ENCODE results near the gene TBX19.
A peak's percentile ranks its signal among the peaks of the same experiment; 100 is the strongest.
"Not testable (repeated sequence)": the region's sequence is repeated elsewhere in the genome, so short reads cannot be mapped to it uniquely, and the experiment has no call there.

The TBX19 gene

DNA sequence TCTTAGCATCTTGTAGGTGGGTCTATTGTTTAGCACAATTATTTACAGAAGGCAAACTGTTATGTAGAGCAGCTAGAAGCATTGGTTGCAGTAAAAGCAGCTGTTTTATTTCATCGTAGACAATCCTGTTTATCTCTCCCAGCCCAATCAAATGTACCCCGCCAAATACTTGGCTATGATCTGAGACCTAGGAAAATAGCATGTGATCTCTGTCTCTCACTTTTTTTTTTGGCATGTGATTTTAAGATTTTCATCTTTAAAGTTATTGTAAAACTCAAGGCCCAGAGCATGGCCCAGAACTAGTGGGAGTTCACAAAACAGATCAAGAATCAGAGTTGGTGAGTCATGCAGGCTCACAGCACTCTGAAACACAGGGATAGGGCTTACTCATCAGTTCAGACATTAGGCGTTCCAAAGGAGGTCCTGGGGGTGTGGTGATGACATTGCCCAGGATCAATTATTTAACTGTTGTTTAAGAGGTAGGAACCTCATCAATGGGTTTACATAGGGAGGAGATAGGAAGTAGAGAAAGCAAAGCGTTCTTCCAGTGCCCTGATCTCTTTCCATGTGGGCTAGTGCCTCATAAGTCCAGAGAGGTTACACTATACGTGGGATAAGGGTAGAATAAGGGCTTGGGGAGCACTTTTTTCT is 40.2 kb downstream of the TBX19 start:
- no peak for DNase-seq

DNA sequence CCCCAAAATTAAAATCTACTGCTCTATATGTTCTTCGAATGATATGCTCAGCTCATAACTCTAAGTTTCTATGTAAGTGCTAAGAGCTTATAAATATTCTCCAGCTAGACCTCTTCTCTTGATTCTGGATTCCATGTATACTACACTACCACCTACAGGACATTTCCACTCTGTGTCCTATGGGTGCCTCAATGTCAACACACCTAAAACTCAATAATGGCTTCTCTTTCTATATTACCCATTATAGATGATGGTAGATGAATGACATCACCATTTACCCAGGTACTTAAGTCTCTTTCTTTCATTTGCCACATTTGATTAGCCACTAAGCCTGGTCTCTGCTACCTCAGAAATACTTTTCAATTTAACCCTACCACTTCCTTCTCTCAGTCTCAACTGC is 41.3 kb downstream of the TBX19 start:
- no peak for DNase-seq

DNA sequence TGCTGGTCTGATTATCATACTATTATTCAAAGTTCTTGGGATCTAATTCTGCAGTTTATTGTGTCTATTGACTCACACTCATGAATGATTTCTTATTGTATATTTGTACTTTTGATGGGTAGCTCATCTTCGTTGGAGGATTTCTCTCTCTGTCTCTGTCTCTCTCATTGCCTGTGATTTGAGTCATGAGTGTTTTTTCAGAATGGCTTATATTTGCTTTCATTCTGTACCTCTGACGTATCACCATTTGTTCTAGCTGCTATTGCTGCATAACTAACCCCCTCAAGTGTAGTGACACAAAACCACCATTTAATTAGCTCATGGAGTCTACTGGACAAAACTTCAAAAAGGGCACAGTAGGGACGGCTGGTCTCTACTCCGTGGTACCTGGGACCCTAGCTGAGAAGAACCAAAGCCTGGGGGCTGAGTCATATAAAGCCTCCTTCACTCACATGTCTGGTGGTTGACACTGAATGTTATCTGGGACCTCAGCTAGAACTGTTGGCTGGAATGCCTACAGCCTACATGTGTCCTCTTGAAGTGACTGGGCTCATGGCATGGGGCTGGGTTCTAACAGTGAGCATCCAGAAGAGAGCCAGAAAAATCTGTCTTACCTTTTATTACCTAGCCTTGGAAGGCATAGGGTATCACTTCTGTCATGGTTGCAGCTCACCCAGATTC is 44.2 kb downstream of the TBX19 start:
- DNase-seq: no peak

DNA sequence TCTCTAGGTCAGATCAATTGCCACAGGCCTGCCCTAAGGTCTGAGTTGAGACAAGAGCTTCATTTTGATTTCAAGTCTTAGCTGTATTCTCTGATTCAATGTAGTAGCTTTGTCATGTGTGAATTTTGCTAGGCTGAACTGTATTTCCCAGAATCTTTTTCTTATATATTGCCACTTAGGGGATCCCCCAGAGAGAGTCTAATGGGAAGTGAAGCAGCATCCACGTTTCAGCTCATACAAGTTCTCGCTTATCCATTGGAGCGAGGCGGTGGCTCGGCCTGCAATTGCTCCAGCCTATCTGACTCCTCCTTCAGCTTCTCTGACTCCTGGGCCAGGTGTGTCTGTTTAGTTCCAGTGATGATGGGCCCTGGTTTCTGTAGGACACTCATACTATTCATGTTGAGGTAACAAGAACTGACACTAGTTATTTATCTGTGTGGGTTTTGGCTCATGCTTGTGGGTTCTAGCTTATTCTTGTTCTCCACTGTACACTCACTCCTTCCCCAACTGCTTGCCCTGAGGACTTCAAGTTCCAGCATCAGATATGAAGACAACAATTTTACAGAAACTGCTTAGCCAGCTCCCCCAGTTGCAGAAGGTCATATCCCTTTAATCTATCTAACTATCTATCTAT is 48.2 kb downstream of the TBX19 start:
- no peak for DNase-seq

DNA sequence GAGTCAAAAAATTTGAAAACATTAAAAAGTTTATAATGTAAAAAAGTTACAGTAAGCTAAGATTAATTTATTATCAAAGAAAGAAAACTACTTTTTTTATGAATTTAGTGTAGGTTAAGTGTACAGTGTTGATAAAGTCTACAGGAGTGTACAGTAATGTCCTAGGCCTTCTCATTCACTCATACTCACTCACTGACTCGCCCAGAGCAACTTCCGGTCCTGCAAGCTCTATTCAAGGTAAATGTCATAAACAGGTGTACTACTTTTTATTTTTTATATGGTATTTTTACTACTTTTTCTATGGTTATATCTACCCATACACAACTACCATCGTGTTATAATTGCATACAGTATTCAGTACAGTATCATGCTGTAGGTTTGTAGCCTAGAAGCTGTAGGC is 49.6 kb downstream of the TBX19 start:
- DNase-seq: no peak

DNA sequence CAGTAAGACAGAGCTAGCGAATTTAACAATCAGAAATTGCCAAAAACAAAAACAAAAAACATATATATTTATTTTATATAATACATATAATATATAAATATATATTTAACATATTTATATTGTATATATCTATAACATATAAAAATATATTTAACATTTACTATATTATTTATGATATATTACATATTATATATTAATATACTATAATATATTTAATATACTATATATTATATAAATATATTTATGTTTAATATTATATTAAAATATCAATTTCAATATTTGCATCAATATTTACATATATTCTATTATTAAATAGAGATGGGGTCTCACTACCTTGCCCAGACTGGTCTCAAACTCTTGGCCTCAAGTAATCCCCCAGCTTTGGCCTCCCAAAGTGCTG is 50.9 kb downstream of the TBX19 start:
- DNase-seq: no peak

DNA sequence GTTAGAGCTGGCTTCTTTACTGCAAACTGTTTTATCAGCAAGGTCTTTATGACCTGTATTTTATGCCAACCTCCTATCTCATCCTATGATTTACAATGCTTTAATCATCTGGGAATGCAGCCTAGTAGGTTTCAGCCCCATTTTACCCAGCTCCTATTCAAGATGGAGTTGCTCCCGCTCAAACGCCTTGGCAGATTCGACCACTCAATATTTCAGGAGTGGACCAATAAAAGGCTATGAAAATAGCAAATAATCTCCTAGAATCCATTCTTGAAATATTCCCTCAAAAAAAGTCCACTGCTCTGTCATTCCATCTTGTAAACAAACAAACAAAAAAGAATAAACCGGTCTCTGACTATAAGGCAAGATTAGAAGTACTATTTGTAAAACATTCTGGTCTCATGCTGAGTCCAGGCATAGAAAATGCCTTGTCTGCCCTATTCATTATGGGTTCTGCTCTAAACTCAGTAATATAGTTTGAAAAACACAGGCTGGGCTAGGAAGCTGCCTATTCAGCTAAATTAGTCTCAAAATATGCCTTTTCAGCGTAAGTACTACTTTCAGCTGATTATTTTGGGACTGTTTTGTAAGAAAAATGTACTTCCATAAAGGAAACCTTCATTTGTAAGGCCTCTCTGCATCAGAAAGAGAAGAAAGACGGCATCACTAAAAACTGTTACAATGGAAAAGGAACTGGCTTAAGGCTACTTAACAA is 53.0 kb downstream of the TBX19 start:
- no peak for DNase-seq

DNA sequence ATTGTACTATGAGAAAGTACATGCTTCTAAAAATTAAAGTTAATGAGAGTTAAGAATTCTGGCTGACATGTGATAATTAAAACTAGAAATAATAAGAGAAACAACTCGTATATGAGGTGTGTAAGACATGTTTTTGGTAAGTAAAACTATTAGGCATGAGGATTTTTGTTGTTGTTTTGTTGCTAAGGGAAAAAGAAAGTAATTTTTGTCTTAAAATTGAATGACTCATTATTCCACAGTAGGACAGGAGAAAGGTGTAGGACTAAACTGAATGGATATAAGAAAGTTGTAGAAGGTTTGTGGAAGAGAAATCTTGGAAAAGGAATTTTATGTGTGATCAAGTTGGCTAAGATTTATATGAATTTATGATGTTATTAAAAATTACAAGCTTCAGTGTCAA is 54.8 kb downstream of the TBX19 start:
- no peak for DNase-seq

DNA sequence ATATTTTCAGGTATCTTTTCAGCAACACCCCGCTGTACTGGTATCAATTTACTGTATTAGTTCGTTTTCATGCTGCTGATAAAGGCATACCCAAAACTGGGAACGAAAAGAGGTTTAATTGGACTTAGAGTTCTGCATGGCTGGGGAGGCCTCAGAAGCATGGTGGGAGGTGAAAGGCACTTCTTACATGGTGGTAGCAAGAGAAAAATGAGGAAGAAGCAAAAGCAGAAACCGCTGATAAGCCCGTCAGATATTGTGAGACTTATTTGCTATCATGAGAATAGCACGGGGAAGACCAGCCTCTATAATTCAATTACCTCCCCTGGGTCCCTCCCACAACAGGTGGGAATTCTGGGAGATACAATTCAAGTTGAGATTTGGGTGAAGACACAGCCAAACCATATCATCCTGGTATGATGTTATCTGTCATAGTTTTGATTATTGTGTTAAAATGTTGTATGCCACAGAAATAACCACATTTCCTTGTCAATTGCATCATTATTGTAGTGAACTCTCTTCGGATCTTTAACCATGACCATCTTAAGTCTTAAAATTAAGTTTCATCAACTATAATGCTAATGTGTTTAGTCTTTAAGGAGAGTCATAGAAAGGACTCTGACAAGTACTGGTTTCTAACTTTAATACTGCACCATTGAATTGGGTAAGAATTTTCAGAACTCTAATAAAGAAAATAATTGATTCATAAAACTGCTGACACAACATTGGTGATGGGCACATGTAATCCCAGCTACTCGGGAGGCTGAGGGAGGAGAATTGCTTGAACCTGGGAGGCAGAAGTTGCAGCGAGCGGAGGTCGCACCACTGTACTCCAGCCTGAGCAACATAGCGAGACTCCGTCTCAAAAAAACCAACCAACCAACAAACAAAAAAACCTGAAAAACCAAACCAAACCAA is 58.2 kb downstream of the TBX19 start:
- DNase-seq: no peak

DNA sequence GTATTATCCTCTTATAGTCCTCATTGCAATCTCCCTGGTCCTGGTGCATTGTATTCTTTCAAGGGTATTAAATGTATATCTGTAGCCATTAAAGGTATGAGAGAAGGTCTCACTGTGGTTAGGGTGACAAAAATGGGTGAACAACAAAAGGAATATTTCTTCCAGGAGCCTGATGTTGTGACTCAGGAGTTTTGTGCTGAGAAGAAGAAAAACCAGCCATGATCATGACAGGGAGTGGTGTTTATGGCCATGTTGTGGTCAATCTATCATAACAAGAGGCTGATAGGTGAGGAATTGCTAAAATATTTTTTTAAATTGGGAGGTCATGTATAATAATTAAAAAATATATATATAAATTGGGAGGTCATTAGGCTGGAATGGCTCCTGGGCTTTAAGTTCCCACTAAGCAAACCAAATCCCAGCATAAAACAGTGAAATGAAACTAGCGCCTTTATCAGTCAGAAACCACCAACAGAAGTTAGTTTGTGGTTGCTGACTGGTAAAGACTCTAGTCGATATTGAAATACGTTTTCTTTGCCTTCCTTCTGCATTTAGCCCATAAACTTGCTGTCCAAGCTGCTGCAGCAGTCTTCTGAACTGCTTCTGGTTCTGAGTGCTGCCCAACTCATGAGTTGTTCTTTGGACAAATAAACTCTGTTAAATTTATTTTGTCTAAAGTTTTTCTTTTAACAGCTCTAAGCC is 60.3 kb downstream of the TBX19 start:
- no peak for DNase-seq

DNA sequence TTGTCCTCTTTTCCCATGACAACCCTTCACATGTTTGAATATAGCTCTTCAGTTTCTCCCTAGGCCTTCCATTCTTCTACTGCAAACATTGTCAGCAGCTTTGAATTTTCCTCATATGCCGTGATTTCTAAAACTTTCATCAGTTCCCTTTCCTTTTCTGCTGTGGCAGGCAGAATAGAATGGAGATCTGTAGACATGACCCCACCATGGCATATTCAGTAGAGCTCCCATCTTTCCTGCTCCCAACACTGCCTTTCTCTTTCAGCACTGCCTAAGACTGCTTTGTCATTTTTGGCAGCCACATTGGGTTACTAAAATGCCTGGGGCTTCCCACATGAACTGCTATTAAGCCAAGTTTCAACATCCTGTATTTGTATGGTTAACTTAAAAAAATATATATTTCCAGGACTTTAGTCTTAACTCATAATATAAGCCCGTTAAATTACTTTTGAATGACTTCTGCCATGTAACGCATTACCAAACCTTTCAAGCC is 60.9 kb downstream of the TBX19 start:
- DNase-seq: no peak

DNA sequence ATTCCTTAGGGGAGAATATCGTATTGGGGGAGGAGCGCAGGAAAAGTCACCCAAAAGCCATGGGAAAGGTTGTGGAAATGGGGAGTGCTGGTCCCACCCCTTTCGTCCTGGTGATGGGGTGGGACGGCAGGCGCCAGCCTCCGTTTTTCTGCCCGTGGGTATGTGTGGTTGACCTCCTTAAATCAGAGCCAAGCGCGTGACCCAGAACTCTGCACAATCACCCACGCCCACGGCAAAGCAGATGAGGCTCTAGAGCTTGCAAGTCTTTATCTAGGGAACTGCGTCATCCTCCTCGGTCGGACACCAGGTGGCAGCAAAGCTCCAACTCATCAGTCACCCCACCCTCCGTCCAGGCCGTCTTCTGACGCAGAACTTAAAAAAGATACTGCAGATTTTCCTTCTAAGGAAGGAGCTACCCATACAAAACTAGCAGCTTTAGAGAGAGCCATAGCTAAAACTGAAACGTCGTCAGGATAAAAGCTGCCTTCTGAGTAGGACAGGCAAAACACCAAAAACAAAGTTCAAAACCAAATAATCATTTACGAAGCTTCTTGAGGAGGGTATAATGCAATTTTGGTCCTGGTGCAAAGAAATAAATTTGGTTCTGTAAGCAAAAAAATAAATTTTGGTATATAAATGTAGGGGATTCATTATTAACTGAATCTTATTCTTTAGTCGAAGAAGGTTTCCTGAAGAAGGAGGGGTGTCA is 62.0 kb downstream of the TBX19 start:
- DNase-seq: peak; percentile 47

DNA sequence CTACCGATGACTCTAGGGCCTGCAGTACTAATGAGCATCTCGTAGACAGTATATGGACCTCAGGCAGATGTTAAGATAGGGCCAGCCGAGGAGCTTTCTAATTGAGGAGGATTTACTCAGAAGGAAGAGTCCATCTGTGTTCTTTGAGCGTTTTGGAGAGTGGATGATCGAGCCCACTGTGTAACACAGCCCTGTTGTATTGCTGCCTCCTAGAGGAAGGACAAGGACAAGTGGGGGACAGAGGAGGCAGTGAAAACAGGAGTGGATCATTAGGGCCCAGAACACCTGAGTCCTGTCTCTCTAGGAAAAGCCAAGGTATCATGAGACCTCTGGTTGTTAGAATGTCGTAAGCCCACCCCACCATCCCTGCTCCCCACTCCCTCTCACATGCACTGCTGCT is 62.9 kb downstream of the TBX19 start:
- no peak for DNase-seq

DNA sequence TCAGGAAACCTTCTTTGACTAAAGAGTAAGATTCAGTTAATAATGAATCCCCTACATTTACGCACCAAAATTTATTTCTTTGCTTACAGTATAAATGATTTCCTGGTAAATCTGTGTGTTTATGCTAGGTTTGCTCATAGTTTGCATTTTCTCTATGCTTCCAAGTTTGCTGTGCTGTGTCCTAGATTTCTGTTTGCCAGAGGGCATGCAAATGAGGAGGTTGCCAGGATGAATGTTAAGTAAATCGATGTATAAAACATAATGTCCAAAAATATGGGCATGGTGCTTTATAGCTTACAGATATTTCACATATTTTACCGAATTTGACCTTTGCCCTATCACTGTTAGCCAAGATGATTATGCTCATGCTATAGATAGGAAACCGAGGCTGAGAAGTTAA is 63.8 kb downstream of the TBX19 start:
- no peak for DNase-seq

DNA sequence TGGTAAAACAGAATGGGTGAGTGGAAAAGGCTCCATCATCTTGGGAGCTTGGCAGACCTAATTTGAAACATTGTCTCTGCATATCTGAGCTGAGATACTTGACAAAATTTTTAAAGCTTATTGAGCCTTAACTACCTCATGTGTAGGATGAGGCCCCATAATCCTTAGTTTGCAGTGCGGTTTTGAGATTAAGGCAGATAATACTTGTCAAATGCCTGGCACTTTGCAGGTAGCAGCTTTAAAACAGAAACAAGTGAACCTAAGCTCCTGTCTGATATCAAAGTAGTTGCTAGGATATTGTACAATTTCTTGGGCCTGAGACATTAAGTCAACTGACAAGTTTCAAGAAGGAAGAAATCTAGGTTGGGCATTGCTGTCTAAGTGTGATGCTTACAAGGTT is 65.3 kb downstream of the TBX19 start:
- DNase-seq: no peak

DNA sequence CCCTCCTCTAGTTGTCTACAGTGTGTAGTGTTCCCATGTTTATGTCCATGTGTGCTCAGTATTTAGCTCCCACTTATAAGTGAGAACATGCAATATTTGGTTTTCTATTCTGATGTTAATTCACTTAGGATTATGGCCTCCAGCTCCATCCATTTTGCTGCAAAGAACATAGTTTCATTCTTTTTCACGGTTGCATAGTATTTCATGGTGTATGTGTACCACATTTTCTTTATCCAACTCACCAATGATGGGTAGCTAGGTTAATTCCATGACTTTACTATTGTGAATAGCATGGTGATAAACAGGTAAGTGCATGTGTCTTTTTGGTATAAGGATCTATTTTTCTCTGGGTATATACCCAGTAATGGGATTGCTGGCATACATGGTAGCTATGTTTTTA is 67.0 kb downstream of the TBX19 start:
- no peak for DNase-seq

DNA sequence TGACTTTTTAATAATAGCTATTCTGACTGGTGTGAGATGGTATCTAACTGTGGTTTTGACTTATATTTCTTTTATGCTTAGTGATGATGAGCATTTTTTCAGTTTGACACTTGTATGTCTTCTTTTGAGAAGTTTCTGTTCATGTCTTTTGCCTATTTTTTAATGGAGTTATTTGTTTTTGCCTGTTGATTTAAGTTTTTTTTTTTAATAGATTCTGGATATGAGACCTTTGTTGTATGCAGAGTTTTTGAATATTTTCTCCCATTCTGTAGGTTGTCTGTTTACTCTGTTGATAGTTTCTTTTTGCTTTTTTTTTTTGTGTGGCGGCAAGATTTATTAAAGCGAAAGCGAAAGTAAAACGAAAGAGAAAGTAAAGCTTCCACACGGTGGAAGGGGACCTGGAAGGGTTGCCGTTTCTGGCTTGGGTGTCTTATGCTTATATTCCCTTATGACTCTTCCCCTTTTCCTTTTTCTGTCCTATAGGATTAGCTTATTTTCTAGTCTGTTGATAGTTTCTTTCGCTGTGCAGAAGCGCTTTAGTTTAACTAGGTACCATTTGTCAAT is 67.6 kb downstream of the TBX19 start:
- DNase-seq: no peak

DNA sequence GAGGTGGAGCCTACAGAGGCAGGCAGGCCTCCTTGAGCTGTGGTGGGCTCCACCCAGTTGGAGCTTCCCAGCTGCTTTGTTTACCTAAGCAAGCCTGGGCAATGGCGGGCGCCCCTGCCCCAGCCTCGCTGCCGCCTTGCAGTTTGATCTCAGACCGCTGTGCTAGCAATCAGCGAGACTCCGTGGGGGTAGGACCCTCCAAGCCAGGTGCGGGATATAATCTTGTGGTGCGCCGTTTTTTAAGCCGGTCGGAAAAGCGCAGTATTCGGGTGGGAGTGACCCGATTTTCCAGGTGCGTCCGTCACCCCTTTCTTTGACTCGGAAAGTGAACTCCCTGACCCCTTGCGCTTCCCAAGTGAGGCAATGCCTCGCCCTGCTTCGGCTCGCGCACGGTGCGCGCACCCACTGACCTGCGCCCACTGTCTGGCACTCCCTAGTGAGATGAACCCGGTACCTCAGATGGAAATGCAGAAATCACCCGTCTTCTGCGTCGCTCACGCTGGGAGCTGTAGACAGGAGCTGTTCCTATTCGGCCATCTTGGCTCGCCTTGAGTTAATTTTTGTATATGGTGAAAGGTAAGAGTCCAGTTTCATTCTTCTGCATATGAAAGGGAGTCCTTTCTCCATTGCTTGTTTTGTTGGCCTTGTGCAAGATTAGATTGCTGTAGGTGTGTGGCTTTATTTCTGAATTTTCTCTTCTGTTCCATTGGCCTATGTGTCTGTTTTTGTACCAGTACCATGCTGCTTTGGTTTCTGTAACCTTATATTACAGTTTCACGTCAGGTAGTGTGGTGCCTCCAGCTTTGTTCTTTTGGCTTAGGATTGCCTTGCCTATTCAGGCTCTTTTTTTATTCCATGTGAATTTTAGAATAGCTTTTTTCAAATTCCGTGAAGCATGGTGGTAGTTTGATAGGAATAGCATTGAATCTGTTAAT is 73.9 kb downstream of the TBX19 start:
- not testable (repeated sequence) for DNase-seq

DNA sequence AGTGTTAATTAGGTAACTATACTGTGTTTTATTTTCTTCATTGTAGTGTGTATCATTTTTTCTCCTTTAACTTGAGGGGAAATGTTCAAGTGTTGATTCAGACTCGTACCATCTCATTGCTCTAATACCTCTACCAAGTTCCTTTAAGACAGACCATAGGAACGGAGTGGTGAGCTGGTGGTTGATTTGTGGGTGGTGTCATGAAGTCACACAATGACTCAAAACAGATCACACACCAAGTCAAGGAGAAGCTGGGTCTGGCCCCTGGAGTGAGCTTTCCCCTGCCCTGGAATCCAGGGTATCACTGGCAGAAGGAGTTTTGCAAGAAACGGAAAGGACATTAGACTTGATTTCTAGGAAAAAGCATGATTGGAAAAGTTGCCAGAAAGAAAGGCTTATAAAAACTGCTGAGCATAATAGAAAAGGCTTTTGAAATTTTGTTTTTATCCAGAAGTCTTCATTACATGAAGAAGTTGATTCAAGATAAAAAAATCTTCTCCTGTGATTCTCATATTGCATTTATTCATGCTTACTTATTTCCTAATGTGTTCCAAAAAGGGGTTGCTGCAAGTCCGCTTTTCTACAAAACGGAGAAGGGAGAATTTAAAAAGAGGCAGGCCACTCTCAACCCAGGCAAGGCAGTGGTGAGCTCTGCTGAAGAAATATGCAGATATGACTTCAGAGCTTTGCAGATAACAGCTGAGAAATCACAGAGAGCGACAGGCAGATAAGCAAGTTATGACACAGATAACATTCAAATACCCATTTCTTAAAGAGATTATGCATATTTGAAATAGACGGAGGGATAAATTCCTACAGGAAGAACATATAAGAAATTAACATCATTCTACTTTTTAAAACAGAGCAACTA is 79.7 kb downstream of the TBX19 start:
- DNase-seq: no peak
